ENCODE measurements around the gene DGKQ.

- TF ChIP-seq, protein P1, sequence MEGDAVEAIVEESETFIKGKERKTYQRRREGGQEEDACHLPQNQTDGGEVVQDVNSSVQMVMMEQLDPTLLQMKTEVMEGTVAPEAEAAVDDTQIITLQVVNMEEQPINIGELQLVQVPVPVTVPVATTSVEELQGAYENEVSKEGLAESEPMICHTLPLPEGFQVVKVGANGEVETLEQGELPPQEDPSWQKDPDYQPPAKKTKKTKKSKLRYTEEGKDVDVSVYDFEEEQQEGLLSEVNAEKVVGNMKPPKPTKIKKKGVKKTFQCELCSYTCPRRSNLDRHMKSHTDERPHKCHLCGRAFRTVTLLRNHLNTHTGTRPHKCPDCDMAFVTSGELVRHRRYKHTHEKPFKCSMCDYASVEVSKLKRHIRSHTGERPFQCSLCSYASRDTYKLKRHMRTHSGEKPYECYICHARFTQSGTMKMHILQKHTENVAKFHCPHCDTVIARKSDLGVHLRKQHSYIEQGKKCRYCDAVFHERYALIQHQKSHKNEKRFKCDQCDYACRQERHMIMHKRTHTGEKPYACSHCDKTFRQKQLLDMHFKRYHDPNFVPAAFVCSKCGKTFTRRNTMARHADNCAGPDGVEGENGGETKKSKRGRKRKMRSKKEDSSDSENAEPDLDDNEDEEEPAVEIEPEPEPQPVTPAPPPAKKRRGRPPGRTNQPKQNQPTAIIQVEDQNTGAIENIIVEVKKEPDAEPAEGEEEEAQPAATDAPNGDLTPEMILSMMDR (IDR thresholded peaks at IDR 0.05 in 2 of 3, conservative IDR thresholded peaks at IDR 0.05 in 1 of 3; ENCODE audit: insufficient read depth in 2 of 3, low read depth in 1 of 3, low read length in 3 of 3): no peak
- TF ChIP-seq ZNF644 (tag; IDR thresholded peaks at IDR 0.05; ENCODE audit: low read depth): no peak
- TF ChIP-seq POLR2A (conservative IDR thresholded peaks at IDR 0.05): no peak
- no peak for TF ChIP-seq ELF1 (tag; IDR thresholded peaks at IDR 0.05)
- TF ChIP-seq FOXA1 (IDR thresholded peaks at IDR 0.05; ENCODE audit: borderline replicate concordance): no peak
- TF ChIP-seq REST (IDR thresholded peaks at IDR 0.05; ENCODE audit: borderline replicate concordance): no peak
- no peak for TF ChIP-seq REST (CRISPR knock-in tag; IDR thresholded peaks at IDR 0.05; ENCODE audit: low read depth)
- TF ChIP-seq PHF21A (IDR thresholded peaks at IDR 0.05; ENCODE audit: borderline replicate concordance, low read depth): no peak
- TF ChIP-seq POLR2AphosphoS5 (IDR thresholded peaks at IDR 0.05; ENCODE audit: control insufficient read depth, insufficient read depth, low read depth, low read length): no peak
These were observed 6.0 kb downstream of the DGKQ start for GRCh38 chr4:967113-968104.
